GM23248 (cell line): ENCODE results near the gene SETD7. TPM values are rescaled to one million over a fixed set of nuclear protein-coding genes. Genes with fewer than 3 reads are reported as not detected.
A peak's percentile ranks its signal among the peaks of the same experiment; 100 is the strongest.

Experiments used
- DNase-seq: peaks from one replicate; pipeline ENCODE4 v3.0.0-alpha.2; 2015
- H2AFZ ChIP-seq: fragments of 200-600 bp; sonication (generic); 2 replicates; pipeline ENCODE4 v1.6.1; 2016; ENCODE audit warnings: antibody characterized with exemption
- H3F3A ChIP-seq: fragments of 200-600 bp; sonication (generic); 2 replicates; pipeline ENCODE4 v1.6.1; 2016; ENCODE audit warnings: mild to moderate bottlenecking, antibody characterized with exemption, mixed run types; ENCODE audit not compliant: insufficient read depth
- H3K27ac ChIP-seq: fragments of 200-600 bp; sonication (generic); 2 replicates; pipeline ENCODE4 v1.5.1; 2016; ENCODE audit warnings: mild to moderate bottlenecking
- H3K27me3 ChIP-seq: fragments of 200-600 bp; sonication (generic); replicated peaks from 2 replicates; pipeline ENCODE4 v1.6.1; 2016; ENCODE audit warnings: mild to moderate bottlenecking; ENCODE audit not compliant: insufficient read depth
- H3K36me3 ChIP-seq: fragments of 200-600 bp; sonication (generic); 2 replicates; pipeline ENCODE4 v1.6.1; 2016; ENCODE audit warnings: low read depth, mild to moderate bottlenecking
- H3K4me1 ChIP-seq: fragments of 200-600 bp; sonication (generic); 2 replicates; pipeline ENCODE4 v1.6.1; 2016; ENCODE audit warnings: mild to moderate bottlenecking; ENCODE audit not compliant: insufficient read depth
- H3K4me2 ChIP-seq: fragments of 200-600 bp; sonication (generic); one replicate; pipeline ENCODE4 v1.6.1; 2016; ENCODE audit warnings: mild to moderate bottlenecking; ENCODE audit not compliant: unreplicated experiment
- H3K4me3 ChIP-seq: fragments of 200-600 bp; sonication (generic); 2 replicates; pipeline ENCODE4 v1.5.1; 2016; ENCODE audit warnings: mild to moderate bottlenecking
- H3K79me2 ChIP-seq: fragments of 200-600 bp; sonication (generic); 2 replicates; pipeline ENCODE4 v1.6.1; 2016; ENCODE audit warnings: mild to moderate bottlenecking; ENCODE audit not compliant: insufficient read depth
- H3K9ac ChIP-seq: fragments of 200-600 bp; sonication (generic); 2 replicates; pipeline ENCODE4 v1.6.1; 2016; ENCODE audit warnings: mild to moderate bottlenecking
- H3K9me2 ChIP-seq: fragments of 200-600 bp; sonication (generic); 2 replicates; pipeline ENCODE4 v1.6.1; 2016; ENCODE audit warnings: mixed run types, mild to moderate bottlenecking, moderate library complexity; ENCODE audit not compliant: insufficient read depth
- H3K9me3 ChIP-seq: fragments of 200-600 bp; sonication (generic); one replicate; pipeline ENCODE4 v1.6.1; 2017; ENCODE audit warnings: low read depth
- H4K20me1 ChIP-seq: fragments of 200-600 bp; sonication (generic); 2 replicates; pipeline ENCODE4 v1.6.0; 2016; ENCODE audit not compliant: insufficient read depth
- EZH2 ChIP-seq: fragments of 200-600 bp; sonication (generic); IDR thresholded peaks from 2 replicates; pipeline ENCODE4 v1.6.1; 2018; ENCODE audit warnings: antibody characterized with exemption, mild to moderate bottlenecking; ENCODE audit not compliant: insufficient read depth, poor library complexity, severe bottlenecking
- EZH2phosphoT487 ChIP-seq: fragments of 200-600 bp; sonication (generic); IDR thresholded peaks from 2 replicates; pipeline ENCODE4 v1.6.1; 2018; ENCODE audit warnings: antibody characterized with exemption, moderate library complexity, mild to moderate bottlenecking, low read depth; ENCODE audit not compliant: insufficient read depth
- WGBS, 2 experiments: methylation state at CpG; one replicate each; pipeline ENCODE4 v1.1.6; 2015 to 2017; ENCODE audit warnings: low lambda C conversion rate in 2 of 2, low coverage in 1 of 2; ENCODE audit errors: missing lambda C conversion rate in 2 of 2; 5-methylcytosine and 5-hydroxymethylcytosine counted together
- in situ Hi-C: fragments of 300-500 bp; cut with MboI; formaldehyde crosslinking; loops from 2 replicates; pipeline ENCODE4 v1.15.0; 2020
- polyA plus RNA-seq: library from polyadenylated mRNA; unstranded; fragments of >200 nt; fragmentation: Nextera tagmentation; extraction: Ambion mirVana; gene quantifications from 2 replicates; pipeline ENCODE4 v1.2.1, GENCODE V29; 2016
- total RNA-seq: library from RNA; depleted of rRNA; stranded (reverse); fragments of >200 nt; shearing (Covaris generic); gene quantifications from 2 replicates; pipeline ENCODE4 v1.2.3, GENCODE V29; 2014; rRNA removed

SETD7 gene
- total RNA-seq (82.5 and 101 TPM in 2 replicates), polyA plus RNA-seq (31.6 and 34.0 TPM in 2 replicates)

DNA sequence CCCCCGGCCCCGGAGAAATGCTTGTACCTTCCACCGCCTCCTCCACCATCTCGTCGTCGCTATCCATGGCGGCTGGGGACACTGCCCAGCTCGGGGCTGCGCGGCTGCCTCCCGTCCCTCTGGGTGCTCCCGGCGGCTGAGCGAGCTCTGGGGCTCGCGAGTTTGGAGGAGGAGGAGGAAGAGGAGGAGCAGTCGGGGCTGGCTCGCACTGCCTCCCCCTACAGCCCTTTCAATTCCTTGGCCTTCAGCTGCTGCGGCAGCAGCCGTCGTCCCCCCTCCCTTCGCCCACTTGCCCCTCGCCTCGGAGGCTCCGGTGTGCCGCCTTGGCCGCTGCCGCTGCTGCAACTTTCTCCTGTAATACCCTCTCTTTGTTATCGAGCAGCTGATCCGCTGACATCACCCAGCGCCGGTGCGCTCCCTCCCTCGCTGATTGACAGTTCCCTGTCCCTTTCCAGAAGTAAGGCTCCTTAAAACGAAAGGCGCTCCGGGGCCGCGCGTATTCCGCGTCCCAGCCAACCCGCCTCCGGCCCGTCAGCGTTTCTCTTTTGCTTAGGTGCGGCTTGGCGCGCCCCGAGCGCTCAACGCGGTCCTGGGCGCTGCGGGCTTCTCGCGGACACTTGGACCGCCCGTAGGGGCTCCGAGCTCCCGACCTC is at the start of gene SETD7:
Gene SETD7, minus strand, starts transcription at position 149 of the 653 bp plus-strand sequence. Its CDS starts 82 bp downstream, at position 67.
- H3K4me2 ChIP-seq = peak within 1 kb of the TSS; percentile 98
- peaks cover 23% of the 10 kb centered on the region for H3K27me3 ChIP-seq
- H3K9me2 ChIP-seq = no peaks in the 10 kb centered on the region
- in situ Hi-C loops = no loop called here
- H3K4me1 ChIP-seq = peaks cover 33% of the 10 kb centered on the region
- no peaks in the 10 kb centered on the region for H4K20me1 ChIP-seq
- no peaks in the 10 kb centered on the region for H3K36me3 ChIP-seq
- TF ChIP-seq EZH2phosphoT487 (no peak), EZH2 (no peak)
- no peaks in the 10 kb centered on the region for H3K9me3 ChIP-seq
- peak within 1 kb of the TSS; percentile 92 for H2AFZ ChIP-seq
- H3K79me2 ChIP-seq = peaks cover 38% of the 10 kb centered on the region
- H3K4me3 ChIP-seq = peak within 1 kb of the TSS; percentile 88
- DNase-seq = peak; percentile 88
- WGBS, 2 experiments = 1 to 2% methylated on average over 54 to 59 of the region's 61 CpGs
- H3K9ac ChIP-seq = peak within 1 kb of the TSS; percentile 94
- H3F3A ChIP-seq = peaks cover 18% of the 10 kb centered on the region
- peak within 1 kb of the TSS; percentile 85 for H3K27ac ChIP-seq

DNA sequence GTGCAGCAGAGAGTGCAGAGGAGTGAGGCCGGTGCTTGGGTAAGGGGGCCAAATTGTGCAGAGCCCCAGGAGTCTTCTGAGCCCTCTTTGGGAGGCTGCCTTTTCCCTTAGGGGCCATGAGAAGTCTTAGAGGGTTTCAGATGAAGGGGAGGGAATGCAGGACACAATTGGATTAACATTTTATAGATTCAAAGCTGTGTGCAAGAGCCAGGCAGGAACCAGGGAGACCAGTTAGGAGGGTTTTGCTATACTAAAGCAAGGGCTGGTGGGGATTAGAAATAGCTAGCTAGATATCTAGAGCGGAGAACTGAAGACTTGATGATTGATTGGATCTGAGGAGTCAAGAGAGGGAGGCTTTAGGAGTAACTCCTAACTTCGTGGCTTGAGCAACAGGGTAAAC is 49.5 kb upstream of the SETD7 start:
- in situ Hi-C loops = no loop called here
- peaks cover 18% of the 10 kb centered on the region for H3K4me1 ChIP-seq
- peaks cover 9% of the 10 kb centered on the region for H3K27me3 ChIP-seq
- no peaks in the 10 kb centered on the region for H3K9me3 ChIP-seq
- no peak overlapping the region for H3K4me2 ChIP-seq
- 83 to 93% methylated on average over 3 of the region's 3 CpGs for WGBS, 2 experiments
- no peak overlapping the region for H3K4me3 ChIP-seq
- no peaks in the 10 kb centered on the region for H4K20me1 ChIP-seq
- no peak overlapping the region for H3K27ac ChIP-seq
- no peak overlapping the region for H2AFZ ChIP-seq
- DNase-seq = no peak
- no peaks in the 10 kb centered on the region for H3F3A ChIP-seq
- H3K9ac ChIP-seq = no peak overlapping the region
- TF ChIP-seq EZH2 (no peak), EZH2phosphoT487 (no peak)
- H3K79me2 ChIP-seq = no peaks in the 10 kb centered on the region
- no peaks in the 10 kb centered on the region for H3K36me3 ChIP-seq
- no peaks in the 10 kb centered on the region for H3K9me2 ChIP-seq

DNA sequence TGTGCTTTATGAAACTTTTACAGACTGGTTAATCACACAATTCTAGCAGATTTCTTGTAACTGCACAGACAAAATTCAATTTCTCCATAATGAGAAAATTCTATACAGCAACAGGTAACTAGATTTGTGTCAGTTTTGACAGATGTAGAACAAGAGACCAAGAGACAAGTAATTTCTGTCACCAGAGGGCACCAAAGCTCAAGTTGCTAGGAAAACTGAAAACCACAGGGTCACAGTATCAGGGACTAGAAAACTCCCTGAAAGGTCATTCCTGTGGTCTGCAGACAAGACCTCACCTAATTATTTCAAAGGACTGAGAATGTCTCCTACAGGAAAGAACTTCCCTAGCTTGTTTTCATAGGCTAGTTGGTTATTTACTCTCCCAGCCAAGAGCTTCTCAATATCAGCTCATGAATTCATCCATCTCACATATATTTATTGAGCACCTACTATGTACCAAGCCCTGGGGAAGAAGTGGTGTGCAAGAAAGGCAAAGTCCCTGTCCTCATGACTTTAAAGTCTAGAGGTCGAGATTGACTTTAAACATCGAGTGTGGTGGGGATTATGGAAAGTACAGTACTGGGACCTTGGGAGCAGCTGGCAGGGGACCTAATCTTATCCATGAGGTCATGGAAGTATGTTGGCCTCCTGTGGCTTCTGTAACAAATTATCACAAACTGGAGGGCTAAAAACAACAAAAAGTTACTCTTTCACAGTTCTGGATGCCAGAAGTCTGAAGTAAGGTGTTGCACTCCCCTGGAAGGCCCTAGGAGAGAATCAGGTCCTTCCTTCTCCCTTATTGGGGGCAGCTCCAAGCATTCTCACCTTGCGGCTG is 47.8 kb upstream of the SETD7 start:
- Histone ChIP-seq H3K27me3 (peaks cover 9% of the 10 kb centered on the region), H3F3A (0 out of 2 replicates have a peak, but pooled peaks cover 4% of the 10 kb centered on the region), H3K36me3 (no peaks in the 10 kb centered on the region), H3K9ac (no peak overlapping the region), H3K4me2 (no peak overlapping the region), H3K4me3 (no peak overlapping the region), H2AFZ (no peak overlapping the region), H3K9me3 (no peaks in the 10 kb centered on the region), H3K27ac (no peak overlapping the region), H4K20me1 (no peaks in the 10 kb centered on the region), H3K79me2 (no peaks in the 10 kb centered on the region), H3K4me1 (peaks cover 12% of the 10 kb centered on the region), H3K9me2 (no peaks in the 10 kb centered on the region)
- WGBS, 2 experiments = 65 to 72% methylated on average over 3 of the region's 3 CpGs
- peak; percentile 68 for DNase-seq
- TF ChIP-seq EZH2 (no peak), EZH2phosphoT487 (no peak)
- in situ Hi-C loops = no loop called here

DNA sequence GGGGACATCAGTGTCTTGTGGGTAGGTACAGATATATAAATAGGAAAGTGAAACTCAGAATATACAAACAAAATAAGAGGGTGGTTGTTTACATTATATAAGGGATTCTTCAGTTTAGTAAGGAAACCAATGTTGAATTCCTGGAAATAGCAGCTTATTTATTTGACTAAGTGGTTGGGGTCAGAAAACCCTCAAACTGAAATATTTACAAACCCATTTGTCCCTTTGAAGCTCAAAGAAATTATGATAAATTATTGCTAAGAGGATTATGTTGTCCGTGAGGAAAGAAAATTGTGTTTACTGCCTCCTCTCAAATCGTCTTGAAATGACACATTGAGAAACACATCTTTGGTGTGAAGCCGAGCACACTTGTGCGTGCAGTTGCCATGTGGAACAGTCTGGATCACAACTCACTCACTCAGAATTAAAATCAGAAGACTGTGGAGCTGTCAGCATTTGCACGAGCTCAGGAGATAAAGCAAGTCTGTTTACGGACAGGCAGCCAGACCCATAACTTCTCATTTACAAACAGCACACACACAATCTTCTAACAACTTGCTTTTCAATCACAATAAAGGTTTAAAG is 46.8 kb upstream of the SETD7 start:
- 40% methylated on average over 6 of the region's 6 CpGs for WGBS, 2 experiments
- Histone ChIP-seq H3K79me2 (no peaks in the 10 kb centered on the region), H3K36me3 (no peaks in the 10 kb centered on the region)

More for the DNA sequence above, 46.8 kb upstream of the SETD7 start:
- Histone ChIP-seq H3K9me3 (no peaks in the 10 kb centered on the region), H3K27ac (no peak overlapping the region), H3K9ac (no peak overlapping the region), H3K4me2 (no peak overlapping the region), H4K20me1 (no peaks in the 10 kb centered on the region), H3K4me1 (peaks cover 12% of the 10 kb centered on the region), H3K9me2 (no peaks in the 10 kb centered on the region), H3K27me3 (peaks cover 9% of the 10 kb centered on the region), H2AFZ (no peak overlapping the region), H3F3A (0 out of 2 replicates have a peak, but pooled peaks cover 4% of the 10 kb centered on the region), H3K4me3 (no peak overlapping the region)
- TF ChIP-seq EZH2 (no peak), EZH2phosphoT487 (no peak)
- no peak for DNase-seq
- in situ Hi-C loops = no loop called here
